HUDEP-2 (cell line): Measurements from ENCODE around the gene SEPTIN1.
"Not testable (repeated sequence)": the region's sequence is repeated elsewhere in the genome, so short reads cannot be mapped to it uniquely, and the experiment has no call there.

Experiments used
- DNase-seq, 76 experiments: peaks; one replicate each; lab custom pipeline; 2025; ENCODE audit not compliant: unreplicated experiment in 76 of 76; lab: John Stamatoyannopoulos, UW

The SEPTIN1 gene

DNA sequence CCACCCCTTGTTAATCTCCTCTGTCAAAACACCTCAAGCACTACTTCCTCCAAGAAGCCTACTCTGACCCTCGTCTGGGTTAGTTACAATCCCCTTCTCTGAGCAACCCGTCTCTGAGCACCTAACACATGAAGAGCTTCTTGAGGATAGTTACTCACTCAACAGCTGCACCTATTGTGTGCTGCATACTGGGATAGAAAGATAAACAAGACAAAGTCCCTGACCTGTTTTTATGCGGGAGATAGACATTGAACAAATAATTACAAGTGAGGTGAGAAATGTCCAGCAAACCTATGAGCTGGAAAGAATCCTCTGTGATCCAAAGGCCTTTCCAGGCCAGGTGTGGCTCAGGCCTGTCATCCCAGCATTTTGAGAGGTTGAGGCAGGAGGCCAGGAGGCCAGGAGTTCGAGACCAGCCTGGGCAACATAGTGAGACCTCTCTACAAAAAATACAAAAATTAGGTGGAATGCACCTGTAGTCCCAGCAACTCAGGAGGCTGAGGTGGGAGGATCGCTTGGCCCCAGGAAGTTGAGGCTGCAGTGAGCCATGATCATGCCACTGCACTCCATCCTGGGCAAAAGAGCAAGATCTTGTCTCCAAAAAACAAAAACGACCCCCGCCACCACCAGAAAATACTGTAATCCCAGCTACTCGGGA is 19.5 kb upstream of the SEPTIN1 start:
- DNase-seq = no peak

DNA sequence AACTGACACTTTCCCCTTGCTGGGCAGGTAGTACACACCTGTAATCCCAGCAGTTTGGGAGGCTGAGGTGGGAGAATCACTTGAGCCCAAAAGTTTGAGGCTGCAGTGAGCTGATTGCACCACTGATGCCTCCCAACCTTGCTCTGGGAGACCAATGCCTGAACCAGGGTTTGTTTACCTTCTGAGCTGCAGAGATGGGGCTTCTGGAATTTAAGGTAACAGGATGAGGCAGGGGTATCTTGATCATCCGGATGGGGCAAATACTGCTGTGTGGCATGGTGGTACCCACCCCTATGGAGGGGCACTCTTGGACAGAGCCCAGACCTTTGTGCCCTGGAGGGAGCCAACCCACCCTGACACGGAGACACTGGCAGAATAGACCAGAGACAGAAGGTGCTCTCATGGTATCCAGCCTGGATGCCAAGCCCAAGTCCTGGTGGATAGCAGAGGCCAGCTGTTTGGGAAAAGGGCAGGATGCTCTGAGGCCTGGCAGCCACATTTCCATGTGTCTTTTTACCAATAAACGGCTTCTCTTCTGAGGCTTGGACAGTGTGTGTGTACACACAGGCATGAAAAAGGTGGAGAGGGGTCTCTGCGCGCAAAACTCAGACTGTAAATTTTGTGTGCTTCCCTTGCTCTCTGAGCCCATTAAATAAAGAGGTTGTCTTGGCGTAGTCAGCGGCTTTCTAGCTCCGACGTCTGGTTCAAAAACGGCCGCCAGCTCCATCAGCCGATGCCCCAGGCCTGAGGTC is 17.2 kb upstream of the SEPTIN1 start:
- DNase-seq = no peak

DNA sequence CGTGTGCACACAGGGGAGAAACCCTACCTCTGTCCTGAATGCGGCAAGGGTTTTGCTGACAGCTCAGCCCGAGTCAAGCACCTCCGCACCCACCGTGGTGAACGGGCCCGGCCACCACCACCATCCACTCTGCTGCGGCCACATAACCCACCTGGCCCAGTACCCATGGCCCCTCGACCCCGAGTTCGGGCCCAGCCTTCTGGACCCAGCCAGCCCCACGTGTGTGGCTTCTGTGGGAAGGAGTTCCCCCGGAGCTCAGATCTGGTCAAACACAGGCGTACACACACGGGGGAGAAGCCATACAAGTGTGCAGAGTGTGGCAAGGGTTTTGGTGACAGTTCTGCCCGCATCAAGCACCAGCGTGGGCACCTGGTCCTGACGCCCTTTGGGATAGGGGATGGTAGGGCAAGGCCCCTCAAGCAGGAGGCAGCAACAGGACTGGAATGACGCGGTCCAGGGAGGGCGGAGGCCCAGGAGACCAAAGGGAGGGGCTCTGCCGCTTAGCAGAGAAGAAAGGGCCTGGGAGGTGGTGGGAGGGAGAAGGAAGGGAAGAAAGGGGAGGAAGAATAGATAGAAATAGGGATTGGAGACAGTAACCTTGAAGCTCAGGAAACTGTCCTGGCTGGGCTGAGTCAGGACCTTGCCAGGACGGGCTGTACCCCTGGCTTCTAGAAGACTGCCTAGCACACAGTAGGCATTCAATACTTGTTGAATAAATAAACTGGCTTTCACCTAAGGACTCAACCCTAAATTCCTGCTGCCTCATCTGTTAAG is 16.5 kb upstream of the SEPTIN1 start:
- no peak for DNase-seq

DNA sequence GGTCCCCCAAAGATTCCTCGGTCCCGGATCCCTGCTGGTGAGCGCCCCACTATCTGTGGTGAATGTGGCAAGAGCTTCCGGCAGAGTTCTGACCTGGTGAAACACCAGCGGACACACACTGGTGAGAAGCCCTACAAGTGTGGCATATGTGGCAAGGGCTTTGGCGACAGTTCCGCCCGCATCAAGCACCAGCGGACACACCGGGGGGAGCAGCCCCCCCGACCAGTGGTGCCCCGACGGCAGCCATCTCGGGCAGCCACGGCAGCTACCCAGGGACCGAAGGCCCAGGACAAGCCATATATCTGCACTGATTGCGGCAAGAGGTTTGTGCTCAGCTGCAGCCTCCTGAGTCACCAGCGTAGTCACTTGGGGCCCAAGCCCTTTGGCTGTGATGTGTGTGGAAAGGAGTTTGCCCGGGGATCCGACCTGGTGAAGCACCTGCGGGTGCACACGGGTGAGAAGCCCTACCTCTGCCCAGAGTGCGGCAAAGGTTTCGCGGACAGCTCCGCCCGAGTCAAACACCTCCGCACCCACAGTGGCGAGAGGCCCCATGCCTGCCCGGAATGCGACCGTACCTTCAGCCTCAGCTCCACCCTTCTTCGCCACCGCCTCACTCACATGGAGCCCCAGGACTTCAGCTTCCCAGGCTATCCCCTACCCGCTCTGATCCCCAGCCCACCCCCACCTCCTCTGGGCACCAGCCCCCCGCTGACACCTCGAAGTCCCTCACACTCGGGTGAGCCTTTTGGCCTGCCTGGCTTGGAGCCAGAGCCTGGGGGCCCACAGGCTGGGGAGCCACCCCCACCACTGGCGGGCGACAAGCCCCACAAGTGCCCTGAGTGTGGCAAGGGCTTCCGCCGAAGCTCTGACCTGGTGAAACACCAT is 15.7 kb upstream of the SEPTIN1 start:
- DNase-seq = no peak

DNA sequence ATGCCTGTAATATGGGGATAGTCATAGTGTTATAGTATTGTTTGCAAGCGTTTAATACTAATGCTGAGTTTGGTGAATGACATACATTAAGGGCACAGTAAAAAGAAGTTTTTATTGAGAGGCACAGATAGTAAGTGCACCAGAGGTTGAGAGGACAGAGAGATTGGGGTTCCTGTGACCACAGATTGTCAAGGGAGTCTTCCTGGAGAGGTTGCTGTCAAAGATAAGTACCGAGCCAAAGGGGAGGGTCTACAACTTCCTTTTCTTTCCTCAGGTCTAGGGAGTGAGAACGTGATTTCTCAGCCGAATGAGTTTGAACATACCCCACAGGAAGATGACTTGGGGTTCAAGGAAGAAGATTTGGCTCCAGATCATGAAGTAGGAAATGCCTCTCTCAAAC is 14.7 kb upstream of the SEPTIN1 start:
- DNase-seq = no peak

DNA sequence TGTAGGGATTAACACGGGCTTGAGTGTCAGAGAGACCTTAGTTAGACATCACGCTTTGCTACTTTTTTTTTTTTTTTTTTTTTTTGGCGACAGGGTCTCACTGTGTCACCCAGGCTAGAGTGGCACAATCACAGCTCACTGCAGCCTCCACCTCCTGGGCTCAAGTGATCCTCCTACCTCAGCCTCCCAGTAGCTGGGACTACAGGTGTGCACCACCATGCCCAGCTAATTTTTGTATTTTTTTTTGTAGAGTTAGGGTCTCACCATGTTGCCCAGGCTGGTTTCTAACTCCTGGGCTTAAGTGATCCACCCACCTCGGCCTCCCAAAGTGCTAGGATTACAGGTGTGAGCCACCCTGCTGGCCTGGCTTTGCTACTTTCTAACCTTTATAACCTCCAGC is 14.3 kb upstream of the SEPTIN1 start:
- not testable (repeated sequence) for DNase-seq

DNA sequence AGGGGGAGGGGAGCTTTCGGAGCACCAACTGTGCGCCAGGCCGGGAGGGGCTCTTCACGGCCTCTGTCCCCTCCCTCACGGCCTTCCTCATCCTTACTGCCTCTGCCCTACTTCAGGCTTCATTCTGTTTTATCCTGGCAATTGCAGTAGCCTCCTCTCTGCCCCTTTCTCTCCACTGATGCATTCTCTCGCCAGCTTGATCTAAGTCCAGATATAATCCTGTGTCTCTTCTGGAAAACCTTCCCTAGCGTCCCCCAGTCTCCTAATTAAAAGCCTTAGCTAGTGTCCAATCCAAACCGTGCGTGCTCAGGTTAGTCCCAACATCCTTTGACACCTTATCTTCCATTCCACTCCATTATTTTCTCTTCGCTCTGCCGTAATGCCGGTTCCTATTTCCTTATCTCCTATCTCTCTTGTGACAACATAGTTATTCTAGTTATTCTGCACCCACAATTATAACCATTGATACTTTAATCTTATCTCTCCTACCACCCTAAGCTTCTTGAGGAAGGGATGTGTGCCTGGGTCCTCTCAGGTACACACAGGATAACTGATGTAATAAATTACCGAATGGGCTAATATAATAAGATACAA is 13.7 kb upstream of the SEPTIN1 start:
- peak in 2 of 76 experiments; percentile 19 for DNase-seq

DNA sequence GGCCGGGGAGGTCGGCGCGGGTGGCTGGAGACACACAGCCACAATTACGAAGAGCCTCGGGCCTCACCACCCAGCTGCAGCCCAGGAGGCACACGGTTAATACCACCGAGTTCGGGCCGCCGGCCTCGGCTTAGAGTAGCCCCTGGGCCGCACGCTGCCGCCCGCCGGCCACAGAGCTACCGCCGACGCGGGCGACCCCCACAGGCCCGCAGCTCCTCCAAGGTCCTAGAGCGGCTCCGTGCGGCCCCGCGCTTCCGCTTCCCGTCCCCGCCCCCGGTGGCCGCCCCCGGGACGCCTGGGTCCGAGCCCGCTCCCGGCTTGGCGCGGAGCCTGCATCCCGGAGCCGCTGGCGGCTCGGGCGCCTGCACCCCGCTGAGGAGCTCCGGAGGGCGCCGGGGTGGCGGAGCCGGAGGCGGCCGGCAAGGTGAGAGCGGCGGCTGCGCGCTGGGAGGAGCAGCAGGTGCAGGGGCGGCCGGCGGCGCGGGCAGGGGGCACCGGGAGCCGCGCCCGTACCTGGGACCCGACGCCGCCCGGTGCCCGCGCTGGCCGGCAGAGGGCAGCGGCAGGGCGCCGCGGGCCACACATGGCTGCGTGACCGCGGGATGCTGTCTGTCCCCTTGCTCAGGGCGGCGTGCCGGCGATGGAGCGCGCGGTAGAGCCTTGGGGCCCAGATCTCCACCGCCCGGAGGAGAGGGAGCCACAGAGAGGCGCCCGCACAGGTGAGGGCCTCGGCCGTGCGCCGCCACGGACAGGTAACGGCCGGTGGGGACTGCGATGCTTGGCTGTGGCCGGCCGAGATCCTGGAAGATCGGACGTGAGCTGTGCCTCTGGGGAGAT is 13.0 kb upstream of the SEPTIN1 start, which contains the start of gene ZNF48:
Gene ZNF48, plus strand, starts transcription at position 266 of the 837 bp plus-strand sequence. Its CDS starts 375 bp downstream, at position 641.
- DNase-seq = peak in 63 of 76 experiments; percentile 17 to 72 (median 49)

DNA sequence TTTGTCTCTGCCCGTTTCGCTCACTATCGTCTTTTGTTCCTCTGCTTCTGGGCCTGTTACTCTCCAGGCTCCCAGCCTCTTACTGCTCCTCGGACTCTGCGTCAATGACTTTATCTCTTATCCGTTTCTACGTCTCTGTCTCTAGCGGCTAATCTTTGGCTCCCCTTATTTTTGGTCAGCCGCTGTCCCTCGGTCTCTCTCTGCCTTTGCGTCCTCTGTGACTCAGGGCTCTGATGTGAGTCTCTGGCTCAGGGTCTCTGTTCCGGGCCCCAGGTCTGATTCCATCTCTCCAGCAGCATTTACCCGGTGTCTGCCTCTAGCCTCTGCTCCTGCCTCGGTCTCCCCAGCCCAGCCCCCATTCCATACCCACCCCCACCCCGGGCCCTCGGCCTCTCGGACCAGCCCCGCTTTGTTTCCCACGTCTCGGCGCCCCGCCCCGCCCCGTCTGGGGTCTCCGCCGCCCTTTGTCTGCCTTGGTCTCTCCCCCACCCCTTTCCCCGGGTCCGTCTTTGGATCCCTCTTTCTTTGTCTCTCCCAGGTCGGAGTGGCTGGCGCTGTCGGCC is 12.3 kb upstream of the SEPTIN1 start:
- DNase-seq = peak in 6 of 76 experiments; percentile 11 to 28 (median 16)

DNA sequence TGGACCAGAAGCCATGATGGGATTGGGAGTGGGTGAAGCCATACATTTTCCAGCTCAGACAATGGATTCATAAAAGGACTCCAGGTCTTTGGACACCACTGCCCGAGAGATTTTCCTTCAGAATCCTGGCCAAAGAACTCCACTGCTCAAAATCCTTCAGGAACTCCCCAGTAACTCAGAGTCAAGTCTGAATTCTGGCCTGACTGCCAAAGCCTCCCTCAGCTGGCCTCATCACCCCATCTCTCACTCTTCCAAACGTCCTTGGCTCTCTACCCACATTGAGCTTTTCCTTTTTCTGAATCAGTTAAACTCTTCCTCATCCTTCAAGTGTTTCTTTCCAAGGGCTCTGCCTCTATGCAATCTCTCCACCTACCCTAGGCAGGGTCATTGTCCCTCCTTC is 1.2 kb upstream of the SEPTIN1 start:
- DNase-seq = no peak

DNA sequence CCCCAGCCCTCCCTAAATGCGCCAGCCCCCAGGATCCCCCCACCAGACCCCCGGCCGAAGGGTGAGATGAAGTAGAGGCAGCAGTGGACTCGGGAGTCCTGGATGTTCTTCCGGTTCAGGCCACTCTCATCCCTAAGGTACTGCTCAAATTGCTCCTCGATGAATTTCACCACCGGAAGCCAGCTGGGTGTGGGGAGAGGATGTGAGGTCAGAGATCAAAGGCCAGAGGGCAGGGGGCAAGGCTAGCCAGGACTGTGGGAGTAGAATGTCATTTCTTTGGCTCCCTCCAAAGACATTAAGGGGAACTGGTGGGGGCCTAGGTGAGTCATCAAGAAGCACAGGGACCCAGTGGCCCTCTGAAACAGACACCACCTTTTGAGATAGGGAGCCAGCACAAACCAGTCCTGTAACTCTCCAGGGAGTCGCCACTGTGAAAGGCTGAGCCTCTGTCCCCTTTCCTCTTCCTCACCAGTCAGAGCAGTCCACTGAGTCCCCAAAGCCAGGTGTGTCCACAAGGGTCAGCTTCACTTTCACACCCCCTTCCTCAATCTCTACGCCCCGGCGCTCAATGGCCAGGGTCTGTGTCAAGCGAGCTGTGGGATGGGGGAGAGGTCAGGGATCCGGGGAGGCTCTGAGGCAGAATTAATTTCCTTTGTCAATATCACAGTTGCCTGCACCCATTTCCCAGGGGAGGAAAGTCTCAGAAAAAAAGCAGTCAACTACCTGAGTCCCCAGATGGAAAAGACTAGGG is 895 bp downstream of the SEPTIN1 start:
- DNase-seq = no peak

DNA sequence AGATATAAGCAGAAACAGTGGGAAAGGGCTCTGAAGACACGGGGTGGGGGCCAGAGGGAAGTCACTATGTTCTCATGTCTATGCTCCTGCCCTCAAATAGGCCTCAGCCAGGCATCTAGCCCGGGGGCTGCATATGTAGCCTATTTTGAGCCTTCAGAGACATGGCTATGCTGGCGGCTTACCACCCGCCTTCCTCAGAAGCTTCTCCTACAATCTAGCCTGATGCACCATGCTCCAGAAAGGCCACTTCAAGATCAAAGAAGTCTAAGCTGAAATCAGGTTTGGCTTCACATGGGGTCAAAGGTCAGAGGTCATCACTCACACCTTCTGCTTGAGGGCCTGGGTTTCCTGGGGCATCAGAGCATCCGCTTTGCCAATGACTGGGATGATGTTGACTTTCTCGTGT is 1.6 kb downstream of the SEPTIN1 start:
- no peak for DNase-seq

DNA sequence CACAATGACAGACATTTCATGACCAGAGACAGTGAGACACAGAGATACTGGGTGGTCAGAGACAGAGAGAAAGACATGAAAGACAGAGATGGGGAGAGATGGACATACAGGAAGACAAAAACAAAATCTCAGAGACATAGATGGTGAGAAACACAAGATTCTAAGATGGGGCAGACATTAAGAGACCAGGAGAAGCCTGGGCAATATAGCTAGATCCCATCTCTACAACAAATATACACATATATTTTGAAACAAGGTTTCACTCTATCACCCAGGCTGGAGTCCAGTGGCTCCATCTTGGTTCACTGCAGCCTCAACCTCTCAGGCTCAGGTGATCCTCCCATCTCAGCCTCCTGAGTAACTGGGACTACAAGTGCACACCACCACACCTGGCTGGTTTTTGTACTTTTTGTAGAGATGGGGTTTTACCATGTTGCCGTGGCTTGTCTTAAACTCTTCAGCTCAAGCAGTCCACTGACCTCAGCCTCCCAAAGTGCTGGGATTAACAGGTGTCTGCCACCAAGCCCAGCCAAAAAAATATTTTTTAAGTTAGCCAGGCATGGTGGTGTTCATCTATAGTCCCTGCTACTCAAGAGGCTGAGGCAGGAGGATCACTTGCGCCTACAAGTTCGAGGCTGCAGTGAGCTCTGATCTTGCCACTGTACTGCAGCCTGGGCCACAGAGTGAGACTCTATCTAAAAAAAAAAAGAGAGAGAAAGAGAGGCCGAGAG is 2.1 kb downstream of the SEPTIN1 start:
- DNase-seq = no peak

DNA sequence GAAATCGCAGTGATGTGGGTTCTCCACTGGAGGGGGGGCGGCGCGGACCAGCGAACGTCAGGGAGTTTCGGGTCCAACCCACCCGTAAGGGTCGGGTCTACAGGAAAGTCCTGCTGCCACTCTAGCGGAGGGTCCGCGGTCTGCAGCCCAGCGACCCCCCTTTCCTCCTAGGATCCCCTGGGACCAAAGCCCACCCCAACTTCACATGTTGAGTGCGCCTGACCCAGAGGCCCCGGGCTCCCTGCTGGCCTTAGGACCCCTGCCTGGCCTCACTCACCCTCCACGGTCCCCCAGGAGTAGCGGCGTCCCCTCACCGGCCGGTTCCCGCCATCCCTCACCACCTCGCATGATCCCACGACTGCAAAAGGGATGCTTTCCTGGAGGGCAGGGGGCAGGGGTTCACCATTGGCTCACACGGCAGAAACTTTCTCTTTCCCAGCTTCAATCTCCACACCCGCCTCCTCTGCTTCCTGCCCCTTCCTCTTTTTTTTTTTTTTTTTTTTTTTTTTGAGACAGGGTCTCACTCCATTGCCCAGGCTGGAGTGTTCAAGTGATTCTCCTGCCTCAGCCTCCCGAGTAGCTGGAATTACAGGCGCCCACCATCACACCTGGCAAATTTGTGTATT is 3.1 kb downstream of the SEPTIN1 start:
- no peak for DNase-seq

DNA sequence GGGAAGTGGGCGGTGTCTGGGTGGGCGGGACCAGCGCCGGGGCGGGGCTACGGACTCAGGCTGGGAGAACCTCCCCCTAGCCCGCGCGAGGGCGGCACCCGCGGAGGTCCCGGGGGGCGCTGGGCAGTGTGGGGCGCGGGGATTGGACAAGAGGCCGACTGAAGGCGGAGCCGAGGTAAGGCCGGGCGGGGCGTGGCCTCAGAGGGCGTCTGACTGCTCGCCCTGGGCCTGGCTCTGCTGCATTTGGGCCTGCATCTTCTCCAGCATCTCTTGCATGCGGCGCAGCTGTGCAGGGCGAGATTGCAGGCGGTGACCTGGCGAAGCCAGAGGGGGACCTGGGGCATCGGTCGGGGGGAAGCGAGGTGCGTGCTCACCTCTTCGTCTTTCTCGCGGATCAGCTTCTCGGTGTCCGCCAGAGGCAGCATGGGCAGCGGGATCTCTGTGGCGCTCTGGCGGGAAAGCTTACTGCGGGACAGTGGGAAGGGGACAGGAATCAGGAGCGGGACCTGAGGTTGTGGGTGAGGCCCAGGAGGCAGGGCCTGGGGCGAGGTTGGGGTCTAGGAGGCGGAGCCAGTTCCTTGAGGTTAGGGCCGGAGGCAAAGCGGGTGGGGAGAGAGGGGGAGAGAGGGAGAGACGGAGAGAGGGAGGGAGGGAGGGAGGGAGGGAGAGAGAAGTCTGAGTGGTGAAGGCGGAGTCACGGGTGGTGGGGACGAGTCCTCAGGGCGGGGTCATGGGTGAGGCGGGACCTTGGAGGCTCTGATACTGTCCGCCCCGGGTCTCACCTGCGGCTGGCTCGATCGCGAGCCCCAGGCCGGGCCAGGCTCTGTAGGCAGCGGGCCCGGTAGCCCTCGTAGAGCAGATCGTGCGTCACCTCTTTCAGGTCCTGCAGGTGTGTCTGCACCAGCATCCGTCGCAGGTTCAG is 3.9 kb downstream of the SEPTIN1 start:
- DNase-seq = peak in 73 of 76 experiments; percentile 77 to 99 (median 97)

DNA sequence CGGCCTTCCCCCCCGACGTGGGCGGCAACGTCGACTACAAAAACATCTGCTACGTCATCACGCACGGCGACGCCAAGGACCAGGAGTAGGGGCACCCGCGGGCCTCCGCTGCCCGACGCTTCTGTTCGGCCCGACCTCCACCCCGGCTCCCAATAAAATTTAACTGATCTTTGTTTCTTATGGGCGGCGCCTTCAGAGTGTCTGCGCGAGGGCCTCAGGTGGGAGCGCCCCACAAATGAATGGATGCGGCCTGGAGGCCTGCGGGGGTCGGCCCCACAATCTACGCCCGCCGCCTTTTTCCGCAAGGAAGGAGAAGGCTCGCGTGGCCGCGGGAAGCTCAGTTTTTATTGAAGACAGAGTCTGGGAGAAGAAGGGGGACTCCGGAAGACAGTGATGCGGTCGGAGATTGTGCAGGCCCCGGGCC is 4.5 kb downstream of the SEPTIN1 start:
- DNase-seq = peak in 71 of 76 experiments; percentile 26 to 89 (median 78)
